ENCODE data around the gene STX18.

- TF ChIP-seq, protein P1, sequence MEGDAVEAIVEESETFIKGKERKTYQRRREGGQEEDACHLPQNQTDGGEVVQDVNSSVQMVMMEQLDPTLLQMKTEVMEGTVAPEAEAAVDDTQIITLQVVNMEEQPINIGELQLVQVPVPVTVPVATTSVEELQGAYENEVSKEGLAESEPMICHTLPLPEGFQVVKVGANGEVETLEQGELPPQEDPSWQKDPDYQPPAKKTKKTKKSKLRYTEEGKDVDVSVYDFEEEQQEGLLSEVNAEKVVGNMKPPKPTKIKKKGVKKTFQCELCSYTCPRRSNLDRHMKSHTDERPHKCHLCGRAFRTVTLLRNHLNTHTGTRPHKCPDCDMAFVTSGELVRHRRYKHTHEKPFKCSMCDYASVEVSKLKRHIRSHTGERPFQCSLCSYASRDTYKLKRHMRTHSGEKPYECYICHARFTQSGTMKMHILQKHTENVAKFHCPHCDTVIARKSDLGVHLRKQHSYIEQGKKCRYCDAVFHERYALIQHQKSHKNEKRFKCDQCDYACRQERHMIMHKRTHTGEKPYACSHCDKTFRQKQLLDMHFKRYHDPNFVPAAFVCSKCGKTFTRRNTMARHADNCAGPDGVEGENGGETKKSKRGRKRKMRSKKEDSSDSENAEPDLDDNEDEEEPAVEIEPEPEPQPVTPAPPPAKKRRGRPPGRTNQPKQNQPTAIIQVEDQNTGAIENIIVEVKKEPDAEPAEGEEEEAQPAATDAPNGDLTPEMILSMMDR (IDR thresholded peaks at IDR 0.05) = no peak
- no peak for TF ChIP-seq POLR2A (IDR thresholded peaks at IDR 0.05)
- no peak for TF ChIP-seq POLR2AphosphoS5 (IDR thresholded peaks at IDR 0.05)
- TF ChIP-seq EP300 (IDR thresholded peaks at IDR 0.05) = no peak
Observed at GRCh38 chr4:4415107-4415805, 126.6 kb downstream of the STX18 start.

Measured in suprapubic skin (tissue), 4 donors.